ENCODE results near the gene GUK1. TPM values are rescaled to one million over a fixed set of nuclear protein-coding genes. Genes with fewer than 3 reads are reported as not detected.
A peak's percentile ranks its signal among the peaks of the same experiment; 100 is the strongest.

Gene GUK1
- total RNA-seq, 4 donors from 2014 or later, result 234 to 504 (median 299) TPM

- Histone ChIP-seq H3K27me3 (no peaks in the 10 kb centered on the region), H3K4me3 (no peak overlapping the region), H3K36me3 (peaks cover 0 to 27% of the 10 kb centered on the region in 2 donors), H3K27ac (peak overlapping the region in 1 of 4 donors; percentile 60), H3K4me1 (peaks cover 0 to 16% (median 0%) of the 10 kb centered on the region in 3 donors), H3K9me3 (no peaks in the 10 kb centered on the region)
- no peak for ATAC-seq
- 78 to 100% methylated on average over 1 to 3 of the region's 5 CpGs for WGBS, 2 donors (ENCODE audit: low coverage in 1 of 2)
- no peak for TF ChIP-seq EP300 (IDR thresholded peaks at IDR 0.05)
- TF ChIP-seq CTCF (IDR thresholded peaks at IDR 0.05), result no peak
- no peak for TF ChIP-seq POLR2A (IDR thresholded peaks at IDR 0.05)
- no peak for TF ChIP-seq POLR2AphosphoS5 (IDR thresholded peaks at IDR 0.05)
These were observed 37.0 kb downstream of the GUK1 start for GRCh38 chr1:228177183-228177475.

DNA sequence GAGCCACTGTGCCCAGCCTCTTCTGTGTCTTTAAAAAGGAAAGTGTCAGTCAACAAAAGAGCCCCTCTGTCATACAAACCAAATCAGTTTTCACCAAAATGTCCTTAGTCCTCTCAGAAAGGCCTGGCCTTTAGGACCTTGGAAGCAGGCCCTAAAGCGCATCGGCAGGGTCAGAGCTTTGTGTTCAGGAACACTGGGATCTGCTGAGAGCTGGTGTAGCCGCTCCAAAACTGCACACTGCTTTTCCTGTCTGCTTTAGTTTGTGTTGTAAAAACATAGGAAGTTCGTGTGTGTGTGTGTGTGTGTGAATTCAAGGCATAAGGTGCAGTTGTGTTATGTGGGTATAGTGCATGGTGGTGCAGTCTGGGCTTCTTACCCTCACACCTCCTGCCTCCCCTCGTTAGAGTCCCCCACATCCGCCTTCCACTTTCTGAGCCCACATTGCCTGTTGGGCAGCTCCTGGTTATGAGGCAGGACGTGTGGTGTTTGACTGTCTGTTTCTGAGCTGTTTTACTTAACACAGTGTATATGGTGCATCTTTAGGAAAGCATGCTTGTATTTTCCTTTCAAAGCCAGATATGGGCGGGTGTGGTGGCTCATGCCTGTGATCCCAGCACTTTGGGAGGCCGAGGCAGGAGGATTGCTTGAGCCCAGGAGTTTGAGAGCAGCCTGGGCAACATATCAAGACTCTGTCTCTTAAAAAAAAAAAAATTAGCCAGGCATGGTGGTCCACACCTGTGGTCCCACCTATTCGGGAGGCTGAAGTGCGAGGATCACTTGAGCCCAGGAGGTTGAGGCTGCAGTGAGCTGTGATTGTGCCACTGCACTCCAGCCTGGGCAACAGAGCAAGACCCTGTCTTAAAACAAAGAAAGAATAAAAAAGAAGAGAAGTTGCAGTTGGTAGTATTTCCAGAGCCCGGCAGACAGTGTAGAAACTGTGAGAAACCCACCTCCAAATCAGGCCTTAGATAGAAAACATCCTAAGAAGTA lies 37.9 kb downstream of the GUK1 start:
- TF ChIP-seq POLR2A (IDR thresholded peaks at IDR 0.05) (no peak), EP300 (IDR thresholded peaks at IDR 0.05) (no peak), CTCF (IDR thresholded peaks at IDR 0.05) (no peak), POLR2AphosphoS5 (IDR thresholded peaks at IDR 0.05) (no peak)
- Histone ChIP-seq H3K27ac (peak overlapping the region in 3 of 4 donors; percentile 47 to 66 (median 60)), H3K36me3 (peaks cover 0 to 27% of the 10 kb centered on the region in 2 donors), H3K9me3 (no peaks in the 10 kb centered on the region), H3K27me3 (no peaks in the 10 kb centered on the region), H3K4me3 (no peak overlapping the region), H3K4me1 (peaks cover 0 to 16% (median 0%) of the 10 kb centered on the region in 3 donors)
- no peak for ATAC-seq
- WGBS, 2 donors (ENCODE audit: low coverage in 1 of 2), result 66 to 85% methylated on average over 2 to 9 of the region's 12 CpGs

DNA sequence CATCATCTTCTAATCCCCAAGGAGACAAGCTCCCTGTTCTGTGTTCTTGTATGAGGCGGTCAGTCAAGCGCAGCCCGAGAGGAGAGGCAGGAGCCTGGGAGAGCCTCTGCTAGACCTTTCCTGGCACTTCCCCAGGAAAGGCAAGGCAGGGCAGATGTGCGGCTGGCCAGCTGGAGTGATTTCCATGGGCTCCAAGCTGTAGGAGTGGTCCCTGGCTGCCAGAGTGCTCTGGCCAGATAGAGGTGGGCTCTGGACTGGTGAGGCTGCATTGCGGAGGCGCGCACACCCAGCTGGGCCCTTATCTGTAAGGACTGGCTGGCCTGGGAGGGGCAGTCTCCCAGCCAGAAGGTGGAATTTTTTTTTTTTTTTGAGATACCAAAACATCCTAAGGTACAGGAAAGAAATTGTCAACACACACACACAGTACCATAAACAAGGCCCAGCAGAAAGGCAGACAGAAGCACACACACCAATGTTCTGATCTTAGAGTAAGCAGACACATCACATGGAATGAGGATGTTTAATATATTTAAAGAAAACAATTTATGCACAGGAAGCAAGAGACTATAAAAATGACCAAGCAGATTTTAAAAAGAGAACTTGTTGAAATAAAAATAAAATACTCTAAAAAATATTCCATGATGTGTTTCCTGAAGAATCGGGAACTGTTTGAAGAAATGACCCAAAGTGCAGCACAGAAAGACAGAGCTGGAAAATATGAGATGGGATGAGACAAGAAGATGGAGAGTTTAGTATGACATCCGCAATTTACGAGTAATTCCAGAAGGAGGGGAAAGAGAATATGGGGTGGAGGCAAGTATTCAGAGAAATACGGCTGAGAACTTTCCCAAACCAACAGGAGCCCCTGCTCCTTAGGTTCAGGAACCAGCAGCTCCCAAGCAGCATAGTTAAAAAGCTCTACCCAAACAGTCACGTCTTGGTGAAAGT lies 38.9 kb downstream of the GUK1 start:
- Histone ChIP-seq H3K27me3 (no peaks in the 10 kb centered on the region), H3K4me3 (no peak overlapping the region), H3K4me1 (peaks cover 0 to 10% (median 0%) of the 10 kb centered on the region in 3 donors), H3K27ac (peak overlapping the region in 2 of 4 donors; percentile 60 to 66), H3K9me3 (no peaks in the 10 kb centered on the region), H3K36me3 (peaks cover 0 to 27% of the 10 kb centered on the region in 2 donors)
- ATAC-seq, result peak; percentile 25
- WGBS, 2 donors (ENCODE audit: low coverage in 1 of 2), result 36 to 48% methylated on average over 5 to 8 of the region's 12 CpGs
- no peak for TF ChIP-seq EP300 (IDR thresholded peaks at IDR 0.05)
- TF ChIP-seq POLR2A (IDR thresholded peaks at IDR 0.05), result no peak

DNA sequence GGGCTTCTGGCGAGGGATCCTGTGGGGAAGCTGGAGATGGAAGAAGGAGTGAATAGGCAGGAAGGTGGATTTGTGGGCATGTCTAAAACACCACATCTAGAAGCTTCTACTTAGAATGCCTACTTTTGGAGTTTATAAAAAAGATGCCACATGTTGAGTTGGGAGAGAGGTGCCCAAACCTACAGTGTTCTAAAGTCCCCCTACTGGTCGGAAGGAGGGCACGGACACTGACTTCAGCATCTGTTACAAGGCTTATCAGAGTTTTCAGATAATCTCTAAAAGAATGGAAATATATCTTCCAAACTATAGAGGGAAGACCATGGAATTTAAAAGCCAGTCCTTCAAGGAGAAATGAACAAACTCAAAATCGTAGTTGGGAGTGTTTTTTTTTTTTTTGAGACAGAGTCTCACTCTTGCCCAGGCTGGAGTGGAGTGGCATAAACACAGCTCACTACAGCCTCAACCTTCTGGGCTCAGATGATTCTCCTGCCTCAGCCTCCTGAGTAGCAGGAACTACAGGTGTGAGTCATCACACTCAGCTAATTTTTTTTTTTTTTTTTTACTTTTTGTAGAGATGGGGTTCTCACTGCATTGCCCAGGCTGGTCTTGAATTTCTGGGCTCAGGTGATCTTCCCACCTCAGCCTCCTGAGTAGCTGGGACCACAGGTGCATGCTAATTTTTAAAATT lies 40.3 kb downstream of the GUK1 start:
- no peak overlapping the region for H3K27ac ChIP-seq
- H3K4me1 ChIP-seq, result peaks cover 0 to 10% (median 0%) of the 10 kb centered on the region in 3 donors
- TF ChIP-seq POLR2A (IDR thresholded peaks at IDR 0.05) (no peak), CTCF (IDR thresholded peaks at IDR 0.05) (peak in 1 of 4 experiments; percentile 17)
- H3K4me3 ChIP-seq, result no peak overlapping the region
- WGBS, 2 donors (ENCODE audit: low coverage in 1 of 2), result 73 to 83% methylated on average over 4 of the region's 4 CpGs
- H3K9me3 ChIP-seq, result no peaks in the 10 kb centered on the region
- ATAC-seq, result no peak
- H3K36me3 ChIP-seq, result peaks cover 0 to 17% of the 10 kb centered on the region in 2 donors
- H3K27me3 ChIP-seq, result no peaks in the 10 kb centered on the region

Data from gastroesophageal sphincter (tissue), 4 donors.